Ishikawa (cell line): ENCODE measurements around the gene HOXA3.

Source experiments
- NFIC ChIP-seq: IDR thresholded peaks from 2 replicates; pipeline ENCODE4 v1.6.1; 2012
- TEAD4 ChIP-seq: IDR thresholded peaks from 2 replicates; pipeline ENCODE4 v1.6.1; 2012

GRCh38 chr7:27143950-27144780 is 8.2 kb downstream of the HOXA3 start:
- no peak for TF ChIP-seq NFIC
- TF ChIP-seq TEAD4 = no peak
